Smooth muscle cell (in vitro differentiated cells): ENCODE data around the gene HACD1. TPM values are rescaled to one million over a fixed set of nuclear protein-coding genes. Genes with fewer than 3 reads are reported as not detected.
A peak's percentile ranks its signal among the peaks of the same experiment; 100 is the strongest.

Experiments
- DNase-seq: peaks from one replicate; lab custom pipeline; 2025; ENCODE audit not compliant: unreplicated experiment; lab: John Stamatoyannopoulos, UW
- H2AFZ ChIP-seq: fragments of 200-600 bp; sonication (generic); 2 replicates; pipeline ENCODE4 v1.6.0; 2016; ENCODE audit warnings: antibody characterized with exemption, low read depth, mild to moderate bottlenecking
- H3F3A ChIP-seq: fragments of 200-600 bp; sonication (generic); 2 replicates; pipeline ENCODE4 v1.6.0; 2017; ENCODE audit warnings: antibody characterized with exemption, low read depth
- H3K27ac ChIP-seq: fragments of 200-600 bp; sonication (generic); 2 replicates; pipeline ENCODE4 v1.5.1; 2016; ENCODE audit warnings: low read depth, mild to moderate bottlenecking
- H3K27me3 ChIP-seq: fragments of 200-600 bp; sonication (generic); 2 replicates; pipeline ENCODE4 v1.6.1; 2016; ENCODE audit warnings: low read depth, mild to moderate bottlenecking
- H3K36me3 ChIP-seq: fragments of 200-600 bp; sonication (generic); 2 replicates; pipeline ENCODE4 v1.5.1; 2016; ENCODE audit warnings: low read depth
- H3K4me1 ChIP-seq: fragments of 200-600 bp; sonication (generic); 2 replicates; pipeline ENCODE4 v1.5.1; 2016; ENCODE audit warnings: low read depth
- H3K4me2 ChIP-seq: fragments of 200-600 bp; sonication (generic); 2 replicates; pipeline ENCODE4 v1.6.0; 2016; ENCODE audit warnings: mild to moderate bottlenecking
- H3K4me3 ChIP-seq: fragments of 200-600 bp; sonication (generic); 2 replicates; pipeline ENCODE4 v1.5.1; 2016; ENCODE audit warnings: mild to moderate bottlenecking
- H3K79me2 ChIP-seq: fragments of 200-600 bp; sonication (generic); 2 replicates; pipeline ENCODE4 v1.6.0; 2016; ENCODE audit warnings: low read depth, mild to moderate bottlenecking
- H3K9ac ChIP-seq: fragments of 200-600 bp; sonication (generic); 2 replicates; pipeline ENCODE4 v1.6.0; 2016; ENCODE audit warnings: low read depth
- H3K9me3 ChIP-seq: fragments of 200-600 bp; sonication (generic); replicated peaks from 2 replicates; pipeline ENCODE4 v1.5.1; 2016; ENCODE audit warnings: low read depth
- H4K20me1 ChIP-seq: fragments of 200-600 bp; sonication (generic); 2 replicates; pipeline ENCODE4 v1.6.0; 2016; ENCODE audit warnings: low read depth
- CTCF ChIP-seq: fragments of 200-600 bp; sonication (generic); IDR thresholded peaks from 2 replicates; pipeline ENCODE4 v1.5.1; 2017; ENCODE audit warnings: borderline replicate concordance, mild to moderate bottlenecking, antibody characterized with exemption; ENCODE audit not compliant: insufficient read depth, poor library complexity, severe bottlenecking
- WGBS: methylation state at CpG from one replicate; pipeline ENCODE4 v1.1.7; 2016; ENCODE audit warnings: low lambda C conversion rate; 5-methylcytosine and 5-hydroxymethylcytosine counted together
- polyA plus RNA-seq: library from polyadenylated mRNA; unstranded; fragments of >200 nt; fragmentation: Nextera tagmentation; extraction: Ambion mirVana; gene quantifications from 2 replicates; pipeline ENCODE4 v1.2.1, GENCODE V29; 2016
- total RNA-seq: library from RNA; depleted of rRNA; stranded (reverse); fragments of >200 nt; gene quantifications from 2 replicates; pipeline ENCODE4 v1.2.3, GENCODE V29; 2014

Gene HACD1
- total and polyA plus RNA-seq, 2 experiments from 2014 or later: 26.4 to 54.5 TPM

DNA sequence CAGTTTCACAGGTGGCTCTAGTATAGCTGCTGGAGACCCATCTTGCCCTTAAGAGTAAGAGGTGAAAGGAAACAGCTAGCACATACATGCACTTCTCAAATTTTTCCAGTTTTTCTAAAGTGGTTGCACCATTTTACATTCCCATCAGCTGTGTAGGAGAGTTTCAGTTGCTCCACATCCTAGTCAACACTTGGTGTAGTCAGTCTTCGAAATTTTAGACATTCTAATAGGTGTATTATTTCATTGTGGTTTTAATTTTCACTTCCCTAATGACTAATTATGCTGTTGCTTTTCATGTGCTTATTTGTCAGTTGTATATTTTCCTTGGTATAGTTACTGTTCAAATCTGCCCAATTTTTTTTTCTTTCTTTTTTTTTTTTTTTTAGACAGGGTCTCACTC lies 9.5 kb upstream of the HACD1 start:
- H3K27ac ChIP-seq: no peak overlapping the region
- no peaks in the 10 kb centered on the region for H3K4me1 ChIP-seq
- H3K4me2 ChIP-seq: no peak overlapping the region
- H3K27me3 ChIP-seq: no peaks in the 10 kb centered on the region
- 74% methylated on average over 1 of the region's 1 CpG for WGBS
- no peaks in the 10 kb centered on the region for H3F3A ChIP-seq
- no peak for DNase-seq
- no peak overlapping the region for H3K9ac ChIP-seq
- H2AFZ ChIP-seq: no peak overlapping the region
- no peaks in the 10 kb centered on the region for H4K20me1 ChIP-seq
- H3K36me3 ChIP-seq: no peaks in the 10 kb centered on the region
- H3K4me3 ChIP-seq: no peak overlapping the region
- no peak for TF ChIP-seq CTCF
- no peaks in the 10 kb centered on the region for H3K79me2 ChIP-seq
- no peaks in the 10 kb centered on the region for H3K9me3 ChIP-seq

DNA sequence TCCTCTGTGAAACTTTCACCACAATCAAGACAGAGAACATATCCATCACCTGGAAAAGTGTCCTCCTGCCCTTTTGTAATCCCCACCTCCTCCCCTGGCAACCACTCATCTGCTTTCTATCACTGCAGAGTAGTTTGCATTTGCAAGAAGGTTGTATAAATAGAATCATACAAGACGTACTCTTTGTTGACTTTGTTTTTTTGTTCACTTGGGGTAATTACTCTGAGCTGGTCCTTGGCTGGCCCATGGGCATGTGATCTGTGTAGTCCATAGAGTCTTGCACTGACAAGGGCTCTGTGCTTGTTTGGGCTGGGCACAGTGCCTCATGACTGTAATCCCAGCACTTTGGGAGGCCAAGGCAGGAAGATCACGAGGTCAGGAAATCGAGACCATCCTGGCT lies 7.8 kb upstream of the HACD1 start:
- H4K20me1 ChIP-seq: no peaks in the 10 kb centered on the region
- no peaks in the 10 kb centered on the region for H3K79me2 ChIP-seq
- H3K9ac ChIP-seq: no peak overlapping the region
- no peak for DNase-seq
- TF ChIP-seq CTCF: no peak
- H3K27ac ChIP-seq: no peak overlapping the region
- no peak overlapping the region for H3K4me2 ChIP-seq
- H3F3A ChIP-seq: no peaks in the 10 kb centered on the region
- H2AFZ ChIP-seq: no peak overlapping the region
- no peak overlapping the region for H3K4me3 ChIP-seq
- no peaks in the 10 kb centered on the region for H3K36me3 ChIP-seq
- WGBS: 84% methylated on average over 3 of the region's 3 CpGs
- H3K27me3 ChIP-seq: no peaks in the 10 kb centered on the region
- no peaks in the 10 kb centered on the region for H3K9me3 ChIP-seq
- no peaks in the 10 kb centered on the region for H3K4me1 ChIP-seq

DNA sequence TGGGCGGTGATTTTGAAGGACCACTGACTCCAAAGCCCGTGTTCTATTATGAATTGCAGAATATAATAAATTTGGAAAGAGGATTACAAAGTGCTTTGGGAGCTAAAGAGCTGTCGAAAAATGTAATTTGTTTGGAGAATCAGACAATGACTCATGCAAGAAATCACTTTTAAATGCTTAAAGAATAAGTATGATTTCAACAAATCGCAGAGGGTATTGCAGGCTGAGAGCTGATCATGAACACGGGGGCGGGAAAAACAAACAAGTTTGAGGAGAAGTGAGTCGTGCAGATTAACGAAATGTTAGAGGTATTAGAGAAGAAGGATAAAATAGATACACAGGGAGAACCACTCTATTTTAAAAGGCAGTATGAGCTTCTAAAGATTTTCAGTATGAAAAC lies 4.9 kb upstream of the HACD1 start:
- TF ChIP-seq CTCF: no peak
- WGBS: 75% methylated on average over 8 of the region's 8 CpGs
- Histone ChIP-seq H3K79me2 (no peaks in the 10 kb centered on the region), H3K36me3 (no peaks in the 10 kb centered on the region), H3K4me3 (no peak overlapping the region), H2AFZ (no peak overlapping the region), H3K9me3 (no peaks in the 10 kb centered on the region), H3K4me2 (no peak overlapping the region), H3K27me3 (no peaks in the 10 kb centered on the region), H3K9ac (no peak overlapping the region), H3K27ac (no peak overlapping the region), H3F3A (peaks cover 4% of the 10 kb centered on the region), H3K4me1 (no peaks in the 10 kb centered on the region), H4K20me1 (no peaks in the 10 kb centered on the region)
- DNase-seq: no peak

DNA sequence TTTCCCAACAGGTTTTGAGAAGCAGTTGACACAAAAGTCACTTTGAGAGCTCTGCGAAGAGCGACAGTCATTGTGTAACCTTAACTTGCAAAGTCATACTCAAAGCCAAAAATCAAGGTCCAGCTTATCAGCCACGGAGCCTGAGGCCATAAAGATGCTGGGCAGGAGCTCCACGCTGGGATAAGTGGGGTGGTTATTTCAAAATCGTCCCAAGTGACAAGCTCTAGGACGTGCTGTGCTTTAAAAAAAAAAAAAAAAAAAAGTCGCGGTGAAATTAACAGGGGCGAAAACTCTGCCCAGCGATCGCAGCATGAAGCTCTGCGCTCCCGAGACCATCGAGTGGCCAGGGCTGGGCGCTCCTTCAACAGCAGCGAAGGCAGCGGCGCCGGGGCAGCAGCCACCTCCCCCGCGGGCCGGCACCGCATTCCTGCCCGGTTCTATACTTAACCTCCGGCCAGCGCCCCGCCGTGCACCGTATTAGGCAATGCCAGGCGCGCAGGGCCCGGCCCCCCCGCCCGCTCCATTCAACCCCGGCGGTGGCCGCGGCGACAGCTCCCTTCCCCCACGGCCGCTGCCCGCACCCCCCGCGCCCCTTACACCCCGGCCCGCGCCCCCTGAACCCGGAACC lies 657 bp downstream of the HACD1 start:
- Histone ChIP-seq H3K9me3 (no peaks in the 10 kb centered on the region), H3K9ac (peak overlapping the region; percentile 88), H3K4me1 (peaks cover 3% of the 10 kb centered on the region), H3K79me2 (peaks cover 7% of the 10 kb centered on the region), H3K36me3 (no peaks in the 10 kb centered on the region), H3K4me3 (peak overlapping the region; percentile 94), H3K4me2 (peak overlapping the region; percentile 99), H3K27me3 (no peaks in the 10 kb centered on the region), H3K27ac (peak overlapping the region; percentile 89), H3F3A (peaks cover 8% of the 10 kb centered on the region), H2AFZ (peak overlapping the region; percentile 97), H4K20me1 (no peaks in the 10 kb centered on the region)
- peak; percentile 44 for DNase-seq
- WGBS: 3% methylated on average over 33 of the region's 48 CpGs
- TF ChIP-seq CTCF: no peak
